HG03045 (cell line): ENCODE data around the gene LCE1C.

Experiments
- ATAC-seq: cut with Tn5 transposase; IDR thresholded peaks from one replicate; pipeline ENCODE4 v1.9.1; 2021; ENCODE audit warnings: mild to moderate bottlenecking, moderate library complexity; ENCODE audit not compliant: unreplicated experiment

The LCE1C gene

DNA sequence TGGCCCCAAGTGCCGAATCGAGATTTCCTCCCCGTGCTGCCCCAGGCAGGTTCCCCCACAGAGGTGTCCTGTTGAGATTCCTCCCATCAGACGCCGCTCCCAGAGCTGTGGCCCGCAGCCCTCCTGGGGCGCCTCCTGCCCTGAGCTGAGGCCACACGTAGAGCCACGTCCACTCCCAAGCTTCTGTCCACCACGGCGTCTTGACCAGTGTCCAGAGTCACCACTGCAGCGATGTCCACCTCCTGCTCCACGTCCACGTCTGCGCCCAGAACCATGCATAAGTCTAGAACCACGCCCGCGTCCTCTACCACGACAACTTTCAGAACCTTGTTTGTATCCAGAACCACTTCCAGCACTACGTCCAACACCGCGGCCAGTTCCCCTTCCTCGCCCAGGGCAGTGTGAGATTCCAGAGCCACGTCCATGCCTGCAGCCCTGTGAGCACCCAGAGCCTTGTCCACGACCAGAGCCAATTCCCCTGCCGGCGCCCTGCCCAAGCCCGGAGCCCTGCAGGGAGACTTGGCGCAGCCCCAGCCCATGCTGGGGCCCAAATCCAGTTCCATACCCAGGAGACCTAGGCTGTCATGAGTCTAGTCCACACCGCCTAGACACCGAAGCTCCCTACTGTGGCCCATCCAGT is 45.8 kb downstream of the LCE1C start:
- ATAC-seq: no peak

DNA sequence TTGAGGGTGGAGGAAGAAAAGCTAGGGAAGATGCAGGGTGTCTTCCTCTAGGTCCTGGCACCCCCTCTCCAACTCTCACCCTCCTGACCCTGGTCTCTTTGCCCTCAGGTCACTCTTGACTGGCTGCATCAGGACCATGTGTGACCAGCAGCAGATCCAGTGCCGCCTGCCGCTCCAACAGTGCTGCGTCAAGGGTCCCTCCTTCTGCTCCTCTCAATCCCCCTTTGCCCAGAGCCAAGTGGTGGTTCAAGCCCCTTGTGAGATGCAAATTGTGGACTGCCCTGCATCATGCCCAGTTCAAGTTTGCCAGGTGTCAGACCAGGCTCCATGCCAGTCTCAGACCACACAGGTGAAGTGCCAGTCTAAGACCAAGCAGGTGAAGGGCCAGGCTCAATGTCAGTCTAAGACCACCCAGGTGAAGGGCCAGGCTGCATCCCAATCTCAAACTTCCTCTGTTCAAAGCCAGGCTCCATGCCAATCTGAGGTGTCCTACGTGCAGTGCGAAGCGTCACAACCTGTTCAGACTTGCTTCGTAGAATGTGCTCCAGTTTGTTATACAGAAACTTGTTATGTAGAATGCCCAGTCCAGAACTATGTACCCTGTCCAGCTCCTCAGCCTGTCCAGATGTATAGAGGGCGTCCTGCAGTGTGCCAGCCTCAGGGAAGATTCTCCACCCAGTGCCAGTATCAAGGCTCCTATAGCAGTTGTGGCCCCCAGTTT is 46.8 kb downstream of the LCE1C start:
- ATAC-seq: no peak

GRCh38 chr1:152758636-152759035 is 47.8 kb downstream of the LCE1C start:
- ATAC-seq: no peak

- no peak for ATAC-seq
Measured at GRCh38 chr1:152757747-152758146, 48.7 kb downstream of the LCE1C start, which contains the start of gene KPRP. TSS of gene KPRP (plus strand) at chr1:152758025. CDS start at chr1:152759589, 1,564 bp downstream.

- no peak for ATAC-seq
Measured at GRCh38 chr1:152756872-152757271, 49.6 kb downstream of the LCE1C start.
